GM18861 (cell line): ENCODE results near the gene ARMC8.

ENCODE experiments used
- ATAC-seq: cut with Tn5 transposase; IDR thresholded peaks from one replicate; pipeline ENCODE4 v1.9.1; 2021; ENCODE audit not compliant: unreplicated experiment

ARMC8 gene

GRCh38 chr3:138197058-138197457, 10.0 kb downstream of the ARMC8 start:
- no peak for ATAC-seq

GRCh38 chr3:138197524-138197923, 10.4 kb downstream of the ARMC8 start:
- ATAC-seq: no peak

- ATAC-seq: no peak
These were observed 12.8 kb downstream of the ARMC8 start for GRCh38 chr3:138199851-138200250.

- no peak for ATAC-seq
These were observed 13.3 kb downstream of the ARMC8 start for GRCh38 chr3:138200424-138200823.

- ATAC-seq: no peak
These were observed 16.0 kb downstream of the ARMC8 start for GRCh38 chr3:138202945-138203701.

- no peak for ATAC-seq
These were observed 16.8 kb downstream of the ARMC8 start for GRCh38 chr3:138203938-138204337.

GRCh38 chr3:138205527-138205926, 18.4 kb downstream of the ARMC8 start:
- no peak for ATAC-seq

- ATAC-seq: no peak
These were observed 19.1 kb downstream of the ARMC8 start for GRCh38 chr3:138206196-138206595.

- ATAC-seq: no peak
These were observed 23.4 kb downstream of the ARMC8 start for GRCh38 chr3:138210528-138210927.

GRCh38 chr3:138213398-138214085, 26.4 kb downstream of the ARMC8 start:
- no peak for ATAC-seq

- no peak for ATAC-seq
These were observed 32.2 kb downstream of the ARMC8 start for GRCh38 chr3:138219255-138219654.

GRCh38 chr3:138220242-138220641, 33.1 kb downstream of the ARMC8 start:
- ATAC-seq: no peak

- ATAC-seq: no peak
These were observed 33.7 kb downstream of the ARMC8 start for GRCh38 chr3:138220788-138221187.

- no peak for ATAC-seq
These were observed 35.2 kb downstream of the ARMC8 start for GRCh38 chr3:138222131-138222941.

- ATAC-seq: no peak
These were observed 35.8 kb downstream of the ARMC8 start for GRCh38 chr3:138222942-138223287.

- ATAC-seq: no peak
These were observed 40.5 kb downstream of the ARMC8 start for GRCh38 chr3:138227650-138228049.

GRCh38 chr3:138230525-138230924, 43.4 kb downstream of the ARMC8 start:
- ATAC-seq: no peak

GRCh38 chr3:138232705-138233364, 45.7 kb downstream of the ARMC8 start:
- no peak for ATAC-seq

GRCh38 chr3:138234401-138235179, 47.5 kb downstream of the ARMC8 start:
- no peak for ATAC-seq

GRCh38 chr3:138238711-138239110, 51.6 kb downstream of the ARMC8 start:
- no peak for ATAC-seq

- ATAC-seq: no peak
These were observed 54.0 kb downstream of the ARMC8 start for GRCh38 chr3:138241061-138241460.
